ENCODE measurements around the gene TKT.

DNA sequence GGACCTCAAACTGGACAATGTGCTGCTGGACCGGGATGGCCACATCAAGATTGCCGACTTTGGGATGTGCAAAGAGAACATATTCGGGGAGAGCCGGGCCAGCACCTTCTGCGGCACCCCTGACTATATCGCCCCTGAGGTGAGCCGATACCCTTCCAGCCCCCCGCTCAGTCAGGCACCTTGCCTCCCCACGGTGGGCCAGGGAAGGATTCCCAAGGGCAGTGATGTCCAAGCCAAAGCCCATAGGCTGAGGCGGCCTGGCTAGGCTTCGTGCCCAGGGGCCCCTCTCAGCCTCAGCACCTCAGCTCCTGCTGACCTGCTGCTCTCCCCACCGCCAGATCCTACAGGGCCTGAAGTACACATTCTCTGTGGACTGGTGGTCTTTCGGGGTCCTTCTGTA is 67.1 kb downstream of the TKT start:
- no peak for TF ChIP-seq POLR2A (IDR thresholded peaks at IDR 0.05)
- TF ChIP-seq, protein P1, sequence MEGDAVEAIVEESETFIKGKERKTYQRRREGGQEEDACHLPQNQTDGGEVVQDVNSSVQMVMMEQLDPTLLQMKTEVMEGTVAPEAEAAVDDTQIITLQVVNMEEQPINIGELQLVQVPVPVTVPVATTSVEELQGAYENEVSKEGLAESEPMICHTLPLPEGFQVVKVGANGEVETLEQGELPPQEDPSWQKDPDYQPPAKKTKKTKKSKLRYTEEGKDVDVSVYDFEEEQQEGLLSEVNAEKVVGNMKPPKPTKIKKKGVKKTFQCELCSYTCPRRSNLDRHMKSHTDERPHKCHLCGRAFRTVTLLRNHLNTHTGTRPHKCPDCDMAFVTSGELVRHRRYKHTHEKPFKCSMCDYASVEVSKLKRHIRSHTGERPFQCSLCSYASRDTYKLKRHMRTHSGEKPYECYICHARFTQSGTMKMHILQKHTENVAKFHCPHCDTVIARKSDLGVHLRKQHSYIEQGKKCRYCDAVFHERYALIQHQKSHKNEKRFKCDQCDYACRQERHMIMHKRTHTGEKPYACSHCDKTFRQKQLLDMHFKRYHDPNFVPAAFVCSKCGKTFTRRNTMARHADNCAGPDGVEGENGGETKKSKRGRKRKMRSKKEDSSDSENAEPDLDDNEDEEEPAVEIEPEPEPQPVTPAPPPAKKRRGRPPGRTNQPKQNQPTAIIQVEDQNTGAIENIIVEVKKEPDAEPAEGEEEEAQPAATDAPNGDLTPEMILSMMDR (IDR thresholded peaks at IDR 0.05): no peak

Measured in Peyer's patch (tissue), 4 donors.